GM12878 (cell line): ENCODE results near the gene VPS13C. TPM values are rescaled to one million over a fixed set of nuclear protein-coding genes. Genes with fewer than 3 reads are reported as not detected.

Experiments
- ATAC-seq: fragments of 200-7000 bp; cut with Tn5 transposase; 3 replicates; pipeline ENCODE4 v1.9.1; 2020; ENCODE audit warnings: mild to moderate bottlenecking, moderate library complexity
- BruUV-seq: library from RNA; stranded (reverse); fragments of 400-500 nt; replicated peaks from 2 replicates; lab custom pipeline; 2021; lab: Mats Ljungman, UMichigan
- CTCF ChIA-PET: fragments of 300-600 bp; sonication (Branson Sonifier 250); formaldehyde crosslinking; extraction: SDS; loops from one replicate; lab custom pipeline; 2021; ENCODE audit warnings: inconsistent platforms; lab: Yijun Ruan, JAX
- POLR2A ChIA-PET: fragments of 350-600 bp; formaldehyde crosslinking; extraction: SDS; loops from one replicate; lab custom pipeline; 2021; ENCODE audit warnings: inconsistent platforms; lab: Charles Lee
- RAD21 ChIA-PET: fragments of 300-600 bp; sonication (Branson Sonifier 250); formaldehyde crosslinking; loops from one replicate; lab custom pipeline; 2023; ENCODE audit warnings: antibody characterized with exemption; ENCODE audit not compliant: unreplicated experiment; lab: Charles Lee
- SMC1A ChIA-PET: fragments of 300-600 bp; sonication (Branson Sonifier 250); formaldehyde crosslinking; loops from one replicate; lab custom pipeline; 2023; ENCODE audit not compliant: unreplicated experiment, uncharacterized antibody; lab: Charles Lee
- DNase-seq: peaks from one replicate; pipeline ENCODE4 v3.0.0-alpha.2; 2011; ENCODE audit warnings: low read depth, low spot score
- FAIRE-seq: peaks from 3 replicates; lab custom pipeline; 2011; peaks lifted over from hg19 to GRCh38; lab: Jason Lieb, UNC
- H2AFZ ChIP-seq: 2 replicates; pipeline ENCODE4 v1.6.0; 2011; ENCODE audit warnings: low read depth, low read length, control low read depth; ENCODE audit not compliant: control insufficient read depth
- H3K27ac ChIP-seq: 2 replicates; pipeline ENCODE4 v1.5.1; 2011; ENCODE audit warnings: control low read depth; ENCODE audit not compliant: control insufficient read depth, insufficient read depth
- H3K27me3 ChIP-seq, 2 experiments: replicated peaks in 1 of 2; 2 replicates each; pipeline versions ENCODE4 v1.6.0 to v1.6.1; 2011; ENCODE audit warnings: low read length in 1 of 2; ENCODE audit not compliant: control insufficient read depth in 2 of 2, insufficient read depth in 2 of 2
- H3K36me3 ChIP-seq, 2 experiments: 2 replicates each; pipeline ENCODE4 v1.5.1; 2011; ENCODE audit warnings: low read length in 1 of 2; ENCODE audit not compliant: control insufficient read depth in 2 of 2, insufficient read depth in 2 of 2
- H3K4me1 ChIP-seq: 2 replicates; pipeline ENCODE4 v1.6.1; 2011; ENCODE audit warnings: mild to moderate bottlenecking, low read length, moderate library complexity, mixed read lengths; ENCODE audit not compliant: control insufficient read depth, insufficient read depth
- H3K4me2 ChIP-seq: 2 replicates; pipeline ENCODE4 v1.6.0; 2011; ENCODE audit warnings: control low read depth; ENCODE audit not compliant: control insufficient read depth, insufficient read depth
- H3K4me3 ChIP-seq: fragments of 200-600 bp; sonication (generic); 2 replicates; pipeline ENCODE4 v1.5.1; 2016
- H3K79me2 ChIP-seq: 2 replicates; pipeline ENCODE4 v1.6.0; 2011; ENCODE audit warnings: low read length; ENCODE audit not compliant: control insufficient read depth, insufficient read depth
- H3K9ac ChIP-seq: 2 replicates; pipeline ENCODE4 v1.8.0; 2011; ENCODE audit warnings: low read length, control low read depth, mixed read lengths; ENCODE audit not compliant: control insufficient read depth, insufficient read depth
- H3K9me3 ChIP-seq: replicated peaks from 3 replicates; pipeline ENCODE4 v1.5.1; 2011; ENCODE audit warnings: mild to moderate bottlenecking, low read length; ENCODE audit not compliant: control insufficient read depth, insufficient read depth
- H4K20me1 ChIP-seq: 2 replicates; pipeline ENCODE4 v1.6.0; 2011; ENCODE audit not compliant: control insufficient read depth, insufficient read depth
- EED ChIP-seq: sonication (generic); IDR thresholded peaks from 2 replicates; pipeline ENCODE4 v1.6.1; 2016; ENCODE audit warnings: antibody characterized with exemption, low read depth
- EZH2 ChIP-seq: IDR thresholded peaks from 2 replicates; pipeline ENCODE4 v1.6.1; 2012; ENCODE audit warnings: low read depth, mild to moderate bottlenecking, control low read depth, inconsistent platforms, low read length, borderline replicate concordance; ENCODE audit not compliant: control insufficient read depth
- RBBP5 ChIP-seq: fragments of 200-600 bp; sonication (generic); conservative IDR thresholded peaks from 2 replicates; pipeline ENCODE4 v1.6.1; 2016
- SPI1 ChIP-seq: IDR thresholded peaks from 2 replicates; pipeline ENCODE4 v1.6.1; 2011; ENCODE audit warnings: low read depth, mild to moderate bottlenecking, low read length, moderate library complexity, borderline replicate concordance; ENCODE audit not compliant: insufficient read depth
- ZNF217 ChIP-seq: fragments of 450-650 bp; IDR thresholded peaks from 2 replicates; pipeline ENCODE4 v1.6.1; 2017; ENCODE audit warnings: antibody characterized with exemption, mild to moderate bottlenecking
- WGBS: methylation state at CpG from one replicate; pipeline ENCODE4 v1.1.6; 2016; ENCODE audit warnings: low lambda C conversion rate; ENCODE audit not compliant: insufficient replicate concordance, insufficient coverage; ENCODE audit errors: missing lambda C conversion rate; 5-methylcytosine and 5-hydroxymethylcytosine counted together
- in situ Hi-C: fragments of 300-500 bp; cut with MboI; formaldehyde crosslinking; loops from 9 replicates; pipeline ENCODE4 v1.14.3; 2018; ENCODE audit warnings: mixed read lengths
- intact Hi-C: fragments of 100-400 bp; cut with micrococcal nuclease; formaldehyde crosslinking; loops from one replicate; pipeline ENCODE4 v1.14.2; 2022; ENCODE audit not compliant: unreplicated experiment
- polyA plus RNA-seq, 11 experiments: library from polyadenylated mRNA; depleted of rRNA in 4 of 11; unstranded in 6 of 11; stranded (reverse) in 5 of 11; fragments of >200 nt; fragmentation: Nextera tagmentation in 4 of 11; fragmentation: Illumina TruSeq in 1 of 11; extraction: Ambion mirVana in 4 of 11; extraction: Trizol in 1 of 11; gene quantifications; 1 replicate in 1 of 11; 2 replicates in 10 of 11; pipeline versions ENCODE4 v1.2.1 to v1.2.3, GENCODE V29; 2011 to 2016; ENCODE audit warnings: inconsistent platforms in 2 of 11, missing spikeins in 2 of 11, low read depth in 1 of 11
- total RNA-seq, 4 experiments: library from RNA; depleted of rRNA in 3 of 4; stranded (reverse); fragments of >200 nt in 3 of 4; fragmentation: Illumina TruSeq in 1 of 4; extraction: Trizol in 1 of 4; gene quantifications; 2 replicates each; pipeline versions ENCODE4 v1.2.1 to v1.2.3, GENCODE V29; 2013 to 2021
- TF ChIP-seq, protein P1 (sequence below): fragments of 450-650 bp; IDR thresholded peaks from 2 replicates; pipeline ENCODE4 v1.6.1; 2017; ENCODE audit warnings: antibody characterized with exemption, mild to moderate bottlenecking, moderate library complexity
- TF ChIP-seq, protein P2 (sequence below): fragments of 450-650 bp; formaldehyde crosslinking; IDR thresholded peaks from 2 replicates; pipeline ENCODE4 v1.5.0; 2022; ENCODE audit warnings: mild to moderate bottlenecking, missing genetic modification characterization
- TF ChIP-seq, protein P3 (sequence below): fragments of 450-650 bp; IDR thresholded peaks from 2 replicates; pipeline ENCODE4 v1.6.1; 2018; ENCODE audit warnings: borderline replicate concordance, mild to moderate bottlenecking; ENCODE audit not compliant: partially characterized antibody

The VPS13C gene
- total and polyA plus RNA-seq, 10 of the 15 experiments (the other 5 are each of a cell fraction or from before 2014, with no cell fraction given) = 9.3 to 53.1 (median 31.8) TPM

DNA sequence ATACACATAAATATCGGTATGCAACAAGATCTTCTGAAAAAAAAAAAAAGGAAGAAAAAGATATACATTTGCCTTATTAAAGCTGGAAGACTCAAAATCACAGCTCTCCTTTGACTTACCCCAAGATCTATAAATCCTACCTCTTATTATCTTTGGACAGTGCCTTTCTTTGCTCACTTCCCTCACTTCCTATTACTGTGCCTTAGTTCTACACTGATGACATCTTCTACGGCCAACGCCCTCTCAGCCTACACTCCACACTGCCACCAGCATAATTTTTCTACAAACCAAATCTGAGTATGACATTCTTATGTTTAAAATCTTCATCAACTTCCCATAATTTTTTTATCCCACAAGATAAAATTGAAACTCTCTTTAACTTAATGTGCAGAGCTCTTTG is 137.1 kb downstream of the VPS13C start (continued):
- TF ChIP-seq, protein P1, sequence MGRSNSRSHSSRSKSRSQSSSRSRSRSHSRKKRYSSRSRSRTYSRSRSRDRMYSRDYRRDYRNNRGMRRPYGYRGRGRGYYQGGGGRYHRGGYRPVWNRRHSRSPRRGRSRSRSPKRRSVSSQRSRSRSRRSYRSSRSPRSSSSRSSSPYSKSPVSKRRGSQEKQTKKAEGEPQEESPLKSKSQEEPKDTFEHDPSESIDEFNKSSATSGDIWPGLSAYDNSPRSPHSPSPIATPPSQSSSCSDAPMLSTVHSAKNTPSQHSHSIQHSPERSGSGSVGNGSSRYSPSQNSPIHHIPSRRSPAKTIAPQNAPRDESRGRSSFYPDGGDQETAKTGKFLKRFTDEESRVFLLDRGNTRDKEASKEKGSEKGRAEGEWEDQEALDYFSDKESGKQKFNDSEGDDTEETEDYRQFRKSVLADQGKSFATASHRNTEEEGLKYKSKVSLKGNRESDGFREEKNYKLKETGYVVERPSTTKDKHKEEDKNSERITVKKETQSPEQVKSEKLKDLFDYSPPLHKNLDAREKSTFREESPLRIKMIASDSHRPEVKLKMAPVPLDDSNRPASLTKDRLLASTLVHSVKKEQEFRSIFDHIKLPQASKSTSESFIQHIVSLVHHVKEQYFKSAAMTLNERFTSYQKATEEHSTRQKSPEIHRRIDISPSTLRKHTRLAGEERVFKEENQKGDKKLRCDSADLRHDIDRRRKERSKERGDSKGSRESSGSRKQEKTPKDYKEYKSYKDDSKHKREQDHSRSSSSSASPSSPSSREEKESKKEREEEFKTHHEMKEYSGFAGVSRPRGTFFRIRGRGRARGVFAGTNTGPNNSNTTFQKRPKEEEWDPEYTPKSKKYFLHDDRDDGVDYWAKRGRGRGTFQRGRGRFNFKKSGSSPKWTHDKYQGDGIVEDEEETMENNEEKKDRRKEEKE = no peak
- TF ChIP-seq EED = no peak
- no peak for TF ChIP-seq RBBP5
- TF ChIP-seq, protein P2, sequence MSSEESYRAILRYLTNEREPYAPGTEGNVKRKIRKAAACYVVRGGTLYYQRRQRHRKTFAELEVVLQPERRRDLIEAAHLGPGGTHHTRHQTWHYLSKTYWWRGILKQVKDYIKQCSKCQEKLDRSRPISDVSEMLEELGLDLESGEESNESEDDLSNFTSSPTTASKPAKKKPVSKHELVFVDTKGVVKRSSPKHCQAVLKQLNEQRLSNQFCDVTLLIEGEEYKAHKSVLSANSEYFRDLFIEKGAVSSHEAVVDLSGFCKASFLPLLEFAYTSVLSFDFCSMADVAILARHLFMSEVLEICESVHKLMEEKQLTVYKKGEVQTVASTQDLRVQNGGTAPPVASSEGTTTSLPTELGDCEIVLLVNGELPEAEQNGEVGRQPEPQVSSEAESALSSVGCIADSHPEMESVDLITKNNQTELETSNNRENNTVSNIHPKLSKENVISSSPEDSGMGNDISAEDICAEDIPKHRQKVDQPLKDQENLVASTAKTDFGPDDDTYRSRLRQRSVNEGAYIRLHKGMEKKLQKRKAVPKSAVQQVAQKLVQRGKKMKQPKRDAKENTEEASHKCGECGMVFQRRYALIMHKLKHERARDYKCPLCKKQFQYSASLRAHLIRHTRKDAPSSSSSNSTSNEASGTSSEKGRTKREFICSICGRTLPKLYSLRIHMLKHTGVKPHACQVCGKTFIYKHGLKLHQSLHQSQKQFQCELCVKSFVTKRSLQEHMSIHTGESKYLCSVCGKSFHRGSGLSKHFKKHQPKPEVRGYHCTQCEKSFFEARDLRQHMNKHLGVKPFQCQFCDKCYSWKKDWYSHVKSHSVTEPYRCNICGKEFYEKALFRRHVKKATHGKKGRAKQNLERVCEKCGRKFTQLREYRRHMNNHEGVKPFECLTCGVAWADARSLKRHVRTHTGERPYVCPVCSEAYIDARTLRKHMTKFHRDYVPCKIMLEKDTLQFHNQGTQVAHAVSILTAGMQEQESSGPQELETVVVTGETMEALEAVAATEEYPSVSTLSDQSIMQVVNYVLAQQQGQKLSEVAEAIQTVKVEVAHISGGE (CRISPR knock-in tag) = no peak
- TF ChIP-seq, all 136 proteins: peak for 0

DNA sequence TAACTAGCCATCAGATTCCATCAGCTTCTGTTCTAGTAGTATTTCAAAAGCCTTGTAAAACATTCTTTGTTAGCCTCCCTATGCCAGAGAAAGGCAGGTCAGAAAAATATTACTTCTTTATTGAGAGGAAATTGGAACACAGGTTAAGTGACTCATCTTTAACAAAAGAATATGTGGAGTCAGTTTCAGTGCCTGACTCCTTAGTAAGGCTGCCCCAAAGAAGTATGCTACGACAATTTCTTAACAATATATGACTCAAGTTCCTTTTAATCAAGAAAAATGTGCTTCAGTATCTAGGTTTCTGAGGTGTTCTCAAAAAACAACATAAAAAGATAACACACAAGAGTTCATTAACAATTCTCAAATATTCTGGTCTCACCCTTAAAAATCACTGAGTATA is 139.2 kb downstream of the VPS13C start:
- no peak for FAIRE-seq
- H3K79me2 ChIP-seq = no peaks in the 10 kb centered on the region
- POLR2A ChIA-PET = no interaction called here
- peaks cover 0 to 21% of the 10 kb centered on the region in 2 experiments; a peak in 3 of 4 replicates for H3K36me3 ChIP-seq
- no peaks in the 10 kb centered on the region for H4K20me1 ChIP-seq
- H3K9ac ChIP-seq = no peak overlapping the region
- no peak overlapping the region for H3K4me3 ChIP-seq
- SMC1A ChIA-PET = no interaction called here
- no peak overlapping the region for H3K27ac ChIP-seq
- intact Hi-C loops = no loop called here
- 100% methylated on average over 1 of the region's 1 CpG for WGBS
- no peaks in the 10 kb centered on the region for H3K9me3 ChIP-seq
- H3K4me2 ChIP-seq = no peak overlapping the region
- in situ Hi-C loops = no loop called here
- CTCF ChIA-PET = interaction anchor here (1.1 kb wide), 1 partner anchor 15 kb away, joined by 3 read pairs; no protein-coding TSS in a partner anchor
- no peaks in the 10 kb centered on the region for H3K27me3 ChIP-seq
- H2AFZ ChIP-seq = no peak overlapping the region
- ATAC-seq = no peak
- RAD21 ChIA-PET = no interaction called here
- TF ChIP-seq, protein P3, sequence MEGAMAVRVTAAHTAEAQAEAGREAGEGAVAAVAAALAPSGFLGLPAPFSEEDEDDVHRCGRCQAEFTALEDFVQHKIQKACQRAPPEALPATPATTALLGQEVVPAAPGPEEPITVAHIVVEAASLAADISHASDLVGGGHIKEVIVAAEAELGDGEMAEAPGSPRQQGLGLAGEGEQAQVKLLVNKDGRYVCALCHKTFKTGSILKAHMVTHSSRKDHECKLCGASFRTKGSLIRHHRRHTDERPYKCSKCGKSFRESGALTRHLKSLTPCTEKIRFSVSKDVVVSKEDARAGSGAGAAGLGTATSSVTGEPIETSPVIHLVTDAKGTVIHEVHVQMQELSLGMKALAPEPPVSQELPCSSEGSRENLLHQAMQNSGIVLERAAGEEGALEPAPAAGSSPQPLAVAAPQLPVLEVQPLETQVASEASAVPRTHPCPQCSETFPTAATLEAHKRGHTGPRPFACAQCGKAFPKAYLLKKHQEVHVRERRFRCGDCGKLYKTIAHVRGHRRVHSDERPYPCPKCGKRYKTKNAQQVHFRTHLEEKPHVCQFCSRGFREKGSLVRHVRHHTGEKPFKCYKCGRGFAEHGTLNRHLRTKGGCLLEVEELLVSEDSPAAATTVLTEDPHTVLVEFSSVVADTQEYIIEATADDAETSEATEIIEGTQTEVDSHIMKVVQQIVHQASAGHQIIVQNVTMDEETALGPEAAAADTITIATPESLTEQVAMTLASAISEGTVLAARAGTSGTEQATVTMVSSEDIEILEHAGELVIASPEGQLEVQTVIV = no peak
- TF ChIP-seq EZH2 (no peak), ZNF217 (no peak), SPI1 (no peak)
- DNase-seq = no peak
- H3K4me1 ChIP-seq = no peaks in the 10 kb centered on the region
- no TSS peak for BruUV-seq
